SJSA1 (cell line): ENCODE measurements around the gene EFCAB10. TPM values are rescaled to one million over a fixed set of nuclear protein-coding genes. Genes with fewer than 3 reads are reported as not detected.
A peak's percentile ranks its signal among the peaks of the same experiment; 100 is the strongest.
"Not testable (repeated sequence)": the region's sequence is repeated elsewhere in the genome, so short reads cannot be mapped to it uniquely, and the experiment has no call there.

Experiments used
- DNase-seq, 2 experiments: peaks; one replicate each; pipeline ENCODE4 v3.0.0-alpha.2; 2015 to 2020; ENCODE audit warnings: low spot score in 2 of 2, low read depth in 1 of 2
- H3K27ac ChIP-seq: fragments of 250-450 bp; sonication (Bioruptor Pico); 2 replicates; pipeline ENCODE4 v1.5.1; 2020; ENCODE audit warnings: mild to moderate bottlenecking, moderate library complexity
- H3K27me3 ChIP-seq: fragments of 250-450 bp; sonication (Bioruptor Pico); replicated peaks from 2 replicates; pipeline ENCODE4 v1.5.1; 2020; ENCODE audit warnings: mild to moderate bottlenecking, moderate library complexity
- H3K36me3 ChIP-seq: fragments of 250-450 bp; sonication (Bioruptor Pico); 2 replicates; pipeline ENCODE4 v1.5.1; 2020; ENCODE audit warnings: mild to moderate bottlenecking
- H3K4me1 ChIP-seq: fragments of 250-450 bp; sonication (Bioruptor Pico); replicated peaks from 2 replicates; pipeline ENCODE4 v1.6.1; 2021; ENCODE audit warnings: mild to moderate bottlenecking
- H3K4me3 ChIP-seq: fragments of 250-450 bp; sonication (Bioruptor Pico); 2 replicates; pipeline ENCODE4 v1.5.1; 2020; ENCODE audit warnings: mild to moderate bottlenecking
- H3K9me3 ChIP-seq: fragments of 250-450 bp; sonication (Bioruptor Pico); replicated peaks from 2 replicates; pipeline ENCODE4 v1.5.1; 2020; ENCODE audit warnings: mild to moderate bottlenecking
- total RNA-seq: library from RNA; depleted of rRNA; stranded (reverse); fragments of >200 nt; shearing (Covaris generic); gene quantifications from 2 replicates; pipeline ENCODE4 v1.2.3, GENCODE V29; 2014

The EFCAB10 gene
- total RNA-seq, 1 experiment from 2014 or later = not detected

DNA sequence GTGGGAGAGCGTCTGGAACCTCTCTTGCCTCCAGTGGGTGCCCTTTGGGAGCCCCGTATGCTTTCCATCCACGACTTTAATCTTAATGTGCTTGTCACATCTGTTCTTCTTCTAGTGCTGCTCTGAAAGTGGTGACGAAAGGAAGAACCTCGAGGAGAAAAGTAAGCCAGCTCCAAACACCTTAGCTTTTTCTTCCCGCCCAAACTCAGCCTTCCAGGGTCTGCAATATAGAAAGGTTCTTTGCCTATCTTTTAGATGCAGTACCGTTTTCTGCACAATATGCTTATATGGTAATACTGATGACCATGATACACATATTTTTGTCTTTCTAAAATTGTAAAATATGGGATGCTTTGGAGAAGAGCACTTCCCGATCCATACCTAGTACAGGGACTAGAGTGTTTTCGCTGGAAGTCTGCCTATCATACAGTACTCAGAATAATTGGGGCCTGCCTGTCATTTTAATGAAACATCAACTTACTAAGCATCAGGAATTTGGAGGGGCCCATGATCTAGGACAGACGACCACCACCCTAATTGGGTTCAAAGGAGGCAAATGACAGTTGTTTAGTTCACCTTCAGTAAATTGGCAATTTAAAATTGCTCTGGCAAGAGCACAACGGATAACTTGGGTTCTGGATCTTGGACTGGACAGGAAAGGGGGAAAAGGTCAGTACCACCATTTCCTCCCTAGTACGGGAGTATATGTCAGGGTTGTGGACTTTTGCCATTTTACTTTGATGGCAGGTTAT, 48.4 kb downstream of the EFCAB10 start:
- Histone ChIP-seq H3K9me3 (no peaks in the 10 kb centered on the region), H3K27me3 (no peaks in the 10 kb centered on the region), H3K27ac (no peak overlapping the region), H3K36me3 (peaks cover 30% of the 10 kb centered on the region), H3K4me1 (peaks cover 9% of the 10 kb centered on the region), H3K4me3 (peak overlapping the region; percentile 65)
- no peak for DNase-seq

DNA sequence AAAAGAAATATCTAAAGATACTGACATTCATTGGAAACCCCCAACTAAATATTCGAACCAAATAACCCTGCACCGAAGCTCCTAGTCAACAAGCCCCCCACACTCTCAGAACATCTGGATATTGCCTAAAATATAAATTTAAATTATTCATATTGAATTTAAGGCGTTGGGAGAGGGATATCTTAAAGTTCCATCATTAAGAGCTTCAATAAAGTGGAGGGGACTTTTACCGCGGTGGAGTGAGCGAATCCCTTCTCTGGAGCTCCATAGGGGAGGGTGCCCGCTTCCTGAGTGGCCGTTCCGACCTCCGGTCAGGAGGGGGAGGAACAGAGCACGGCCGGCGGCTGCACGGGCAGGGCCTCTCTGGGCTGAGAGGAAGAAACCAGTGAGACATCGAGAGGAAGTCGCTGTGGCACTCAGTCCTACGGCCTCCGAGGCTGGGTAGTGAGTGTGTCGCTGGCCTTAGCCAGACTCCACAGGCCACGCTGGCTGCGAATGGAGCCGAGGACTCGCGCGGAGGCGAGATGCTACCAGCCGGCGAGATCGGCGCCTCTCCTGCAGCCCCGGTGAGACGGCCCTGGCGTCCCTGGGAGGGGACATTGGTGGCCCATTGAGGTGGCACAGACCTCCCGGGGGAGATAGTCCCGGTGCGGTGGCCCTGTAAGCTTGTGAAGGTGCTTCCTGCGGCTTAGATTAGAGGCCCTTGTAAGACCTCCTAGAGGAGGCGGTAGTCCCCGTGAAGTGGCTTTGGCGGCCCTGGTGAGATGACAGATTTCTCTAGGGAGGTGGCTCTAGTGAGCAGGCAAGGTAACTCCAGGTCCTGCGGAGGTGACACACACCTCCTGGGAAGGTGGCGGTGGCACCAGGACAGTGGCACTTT, 49.3 kb downstream of the EFCAB10 start, which contains the start of gene RINT1:
Gene RINT1 (plus strand): TSS at position 410 of the 880 bp plus-strand sequence. CDS start 115 bp downstream, at position 525.
- H3K27ac ChIP-seq = peak within 1 kb of the TSS; percentile 39
- peak; percentile 92 to 95 for DNase-seq
- no peaks in the 10 kb centered on the region for H3K27me3 ChIP-seq
- H3K9me3 ChIP-seq = no peaks in the 10 kb centered on the region
- peak within 1 kb of the TSS; percentile 65 for H3K4me3 ChIP-seq
- peaks cover 9% of the 10 kb centered on the region for H3K4me1 ChIP-seq
- peaks cover 23% of the 10 kb centered on the region for H3K36me3 ChIP-seq

DNA sequence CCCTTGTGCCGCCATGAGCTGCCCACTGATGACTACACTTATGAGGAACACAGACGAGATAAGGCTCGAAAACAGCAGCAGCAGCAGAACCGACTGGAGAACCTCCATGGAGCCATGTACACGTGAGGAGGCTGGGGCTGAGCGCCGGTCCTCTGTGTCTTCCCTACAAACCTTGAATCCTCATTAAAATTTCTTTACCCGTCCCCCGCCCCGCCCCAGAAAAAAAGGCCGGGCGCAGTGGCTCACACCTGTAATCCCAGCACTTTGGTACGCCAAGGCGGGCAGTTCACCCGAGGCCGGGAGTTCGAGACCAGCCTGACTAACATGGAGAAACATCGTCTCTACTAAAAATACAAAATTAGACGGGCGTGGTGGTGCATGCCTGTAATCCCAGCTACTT, 50.7 kb downstream of the EFCAB10 start:
- H3K36me3 ChIP-seq = peaks cover 16% of the 10 kb centered on the region
- H3K9me3 ChIP-seq = no peaks in the 10 kb centered on the region
- no peaks in the 10 kb centered on the region for H3K27me3 ChIP-seq
- no peak overlapping the region for H3K27ac ChIP-seq
- DNase-seq = no peak
- no peak overlapping the region for H3K4me3 ChIP-seq
- H3K4me1 ChIP-seq = peaks cover 9% of the 10 kb centered on the region

DNA sequence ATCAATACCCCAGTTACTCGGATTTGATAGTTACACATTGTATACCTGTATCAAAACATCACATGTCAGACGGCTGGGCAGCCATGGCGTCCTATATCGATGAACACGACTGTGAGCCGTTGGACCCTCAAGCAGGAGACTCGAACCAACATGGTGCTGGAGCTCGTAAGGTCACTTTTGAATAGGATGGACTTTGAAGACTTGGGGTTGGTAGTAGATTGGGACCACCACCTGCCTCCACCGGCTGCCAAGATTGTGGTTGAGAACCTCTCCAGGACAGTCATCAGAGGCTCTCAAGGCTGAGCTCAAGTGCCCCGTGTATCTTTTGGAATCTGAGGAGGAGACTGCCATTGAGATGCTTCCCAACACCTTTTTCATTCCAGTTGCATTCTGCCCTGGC, 51.2 kb downstream of the EFCAB10 start:
- H3K4me3 ChIP-seq = no peak overlapping the region
- H3K9me3 ChIP-seq = no peaks in the 10 kb centered on the region
- H3K4me1 ChIP-seq = peaks cover 9% of the 10 kb centered on the region
- no peak overlapping the region for H3K27ac ChIP-seq
- DNase-seq = no peak
- peaks cover 16% of the 10 kb centered on the region for H3K36me3 ChIP-seq
- no peaks in the 10 kb centered on the region for H3K27me3 ChIP-seq

DNA sequence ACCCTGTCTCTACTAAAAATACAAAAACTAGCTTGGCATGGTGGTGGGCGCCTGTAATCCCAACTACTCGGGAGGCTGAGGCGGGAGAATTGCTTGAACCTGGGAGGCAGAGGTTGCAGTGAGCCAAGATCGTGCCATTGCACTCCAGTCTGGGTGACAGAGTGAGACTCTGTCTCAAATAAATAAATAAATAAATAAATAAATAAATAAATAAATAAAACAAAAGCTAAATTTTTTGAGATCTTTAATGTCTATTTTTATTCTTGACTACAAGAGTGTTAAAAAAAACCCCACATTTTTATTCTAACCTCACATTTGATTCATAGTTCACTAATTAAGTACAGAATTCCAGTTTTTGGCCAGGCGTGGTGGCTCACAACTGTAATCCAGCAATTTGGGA, 53.6 kb downstream of the EFCAB10 start:
- not testable (repeated sequence) for H3K9me3 ChIP-seq, H3K27ac ChIP-seq, H3K36me3 ChIP-seq, H3K27me3 ChIP-seq, H3K4me1 ChIP-seq, H3K4me3 ChIP-seq, DNase-seq

DNA sequence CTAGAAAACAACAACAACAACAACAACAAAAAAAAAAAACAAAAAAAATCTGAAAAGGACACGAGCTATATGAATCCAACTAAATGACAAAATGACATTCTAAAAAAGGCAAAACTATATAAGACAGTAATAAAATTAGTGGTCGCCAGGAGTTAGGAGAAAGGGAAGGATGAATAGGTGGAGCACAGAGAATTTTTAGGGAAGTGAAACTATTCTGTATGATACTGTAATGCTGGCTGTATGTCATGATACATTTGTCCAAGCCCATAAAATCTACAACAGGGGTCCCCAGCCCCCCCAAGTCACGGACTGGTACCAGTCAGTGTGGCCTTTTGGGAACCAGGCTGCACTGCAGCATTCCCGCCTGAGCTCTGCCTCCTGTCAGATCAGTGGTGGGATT, 56.5 kb downstream of the EFCAB10 start:
- no peak for DNase-seq
- no peak overlapping the region for H3K4me3 ChIP-seq
- no peaks in the 10 kb centered on the region for H3K27me3 ChIP-seq
- peaks cover 9% of the 10 kb centered on the region for H3K36me3 ChIP-seq
- no peaks in the 10 kb centered on the region for H3K9me3 ChIP-seq
- peaks cover 10% of the 10 kb centered on the region for H3K4me1 ChIP-seq
- no peak overlapping the region for H3K27ac ChIP-seq

DNA sequence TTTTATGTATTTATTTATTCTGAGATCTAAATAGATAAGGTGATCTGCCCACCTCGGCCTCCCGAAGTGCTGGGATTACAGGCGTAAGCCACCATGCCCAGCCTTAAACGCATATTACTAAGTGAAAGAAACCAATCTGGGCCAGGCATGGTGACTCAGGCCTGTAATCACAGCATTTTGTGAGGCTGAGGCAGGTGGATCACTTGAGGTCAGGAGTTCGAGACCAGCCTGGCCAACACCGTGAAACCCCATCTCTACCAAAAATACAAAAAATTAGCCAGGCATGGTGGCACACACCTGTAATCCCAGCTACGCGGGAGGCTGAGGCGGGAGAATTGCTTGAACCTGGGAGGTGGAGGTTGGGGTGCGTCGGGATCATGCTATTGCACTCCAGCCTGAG, 56.9 kb downstream of the EFCAB10 start:
- peaks cover 14% of the 10 kb centered on the region for H3K36me3 ChIP-seq
- not testable (repeated sequence) for H3K27ac ChIP-seq, H3K27me3 ChIP-seq, H3K4me3 ChIP-seq, DNase-seq, H3K9me3 ChIP-seq
- H3K4me1 ChIP-seq = peaks cover 10% of the 10 kb centered on the region

DNA sequence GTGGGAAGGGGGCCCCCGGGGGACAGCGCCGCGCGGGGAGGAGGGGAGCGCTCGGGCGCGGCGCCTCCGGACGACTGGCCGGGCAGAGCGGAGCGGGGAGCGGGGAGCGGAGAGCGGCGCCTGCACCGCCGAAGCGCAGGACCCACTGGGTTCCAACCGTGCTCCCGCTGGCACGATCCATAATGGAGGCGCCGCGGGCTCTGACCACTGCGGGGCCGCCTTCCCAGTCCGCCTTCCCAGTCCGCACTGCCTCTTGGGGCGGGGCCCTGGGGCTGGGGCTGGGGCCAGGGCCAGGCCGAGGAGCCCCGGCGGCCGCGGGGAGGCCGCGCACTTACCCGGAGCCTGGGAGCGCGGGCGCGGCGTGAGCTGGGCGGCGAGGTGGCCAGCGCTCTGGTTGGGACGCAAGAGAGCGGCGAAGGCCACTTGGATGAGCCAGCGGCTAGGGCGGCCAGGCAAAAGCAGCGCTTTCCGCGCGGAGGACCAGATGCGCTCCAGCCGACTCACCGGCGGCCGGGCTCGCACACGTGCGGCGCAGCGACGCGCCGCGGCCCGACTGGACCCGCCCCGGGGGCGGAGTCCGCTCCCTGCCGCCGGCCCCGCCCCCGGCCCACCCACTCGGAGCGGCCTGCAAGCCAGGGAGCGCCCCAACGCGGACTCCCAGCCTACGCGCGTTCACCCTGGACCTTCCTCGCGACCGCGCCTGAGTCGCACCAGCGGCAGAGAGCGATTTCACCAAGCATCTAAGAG, 59.4 kb downstream of the EFCAB10 start, which contains the start of gene PUS7:
Gene PUS7 (minus strand): TSS at position 555 of the 747 bp plus-strand sequence. CDS start 13,759 bp downstream, outside the sequence.
- peak within 1 kb of the TSS; percentile 71 for H3K27ac ChIP-seq
- peaks cover 22% of the 10 kb centered on the region for H3K36me3 ChIP-seq
- H3K27me3 ChIP-seq = no peaks in the 10 kb centered on the region
- peak; percentile 87 to 93 for DNase-seq
- peaks cover 10% of the 10 kb centered on the region for H3K4me1 ChIP-seq
- H3K9me3 ChIP-seq = no peaks in the 10 kb centered on the region
- peak within 1 kb of the TSS; percentile 78 for H3K4me3 ChIP-seq

DNA sequence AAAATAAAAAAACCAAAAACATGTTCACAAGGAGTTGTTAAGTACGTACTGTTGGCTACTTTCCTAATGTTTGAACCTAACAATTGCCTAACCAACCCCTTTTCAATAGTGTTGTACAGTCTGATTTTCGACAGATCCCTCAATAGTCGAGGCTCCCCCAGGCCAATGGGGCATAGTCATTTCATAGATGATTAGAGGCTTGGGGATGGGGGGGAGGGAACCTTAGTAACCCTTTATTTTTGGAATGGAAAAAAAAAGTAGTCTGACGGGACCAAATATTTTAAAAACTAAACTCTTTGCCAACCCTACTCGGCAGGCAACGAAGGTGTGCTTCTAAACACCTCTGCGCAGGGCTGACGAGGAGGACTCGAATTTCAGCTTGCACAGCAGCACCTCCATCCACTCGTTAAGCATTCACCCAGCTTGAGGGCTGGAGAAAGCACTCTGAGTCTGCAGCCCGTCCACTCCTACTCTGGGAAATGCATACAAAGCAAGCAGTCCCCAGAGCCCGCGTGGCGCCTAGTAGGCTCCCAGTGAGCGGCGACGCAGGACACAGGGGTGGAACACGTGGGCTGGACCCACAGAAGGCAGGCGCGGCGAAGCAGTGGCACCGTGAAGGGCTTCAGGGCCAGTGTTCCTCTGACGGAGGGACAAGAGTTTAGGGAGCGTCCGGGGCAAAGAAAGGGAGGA, 60.1 kb downstream of the EFCAB10 start:
- DNase-seq = peak; percentile 74 to 80
- Histone ChIP-seq H3K9me3 (no peaks in the 10 kb centered on the region), H3K27ac (peak overlapping the region; percentile 71), H3K27me3 (no peaks in the 10 kb centered on the region), H3K4me1 (peaks cover 10% of the 10 kb centered on the region), H3K4me3 (peak overlapping the region; percentile 78), H3K36me3 (peaks cover 23% of the 10 kb centered on the region)

DNA sequence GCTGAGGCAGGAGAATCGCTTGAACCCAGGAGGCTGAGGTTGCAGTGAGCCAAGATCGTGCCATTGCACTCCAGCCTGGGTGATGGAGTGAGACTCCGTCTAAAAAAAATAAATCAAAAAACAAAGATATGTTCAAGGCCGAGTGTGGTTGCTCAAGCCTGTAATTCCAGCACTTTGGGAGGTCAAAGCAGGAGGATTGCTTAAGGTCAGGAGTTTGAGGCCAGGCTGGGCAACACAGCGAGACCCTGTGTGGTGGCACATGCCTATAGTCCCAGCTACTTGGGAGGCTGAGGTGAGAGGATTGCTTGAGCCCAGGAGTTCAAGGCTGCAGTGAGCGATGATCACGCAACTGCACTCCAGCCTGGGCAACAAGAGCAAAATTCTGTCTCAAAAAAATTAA, 60.7 kb downstream of the EFCAB10 start:
- peaks cover 23% of the 10 kb centered on the region for H3K36me3 ChIP-seq
- not testable (repeated sequence) for H3K4me3 ChIP-seq, H3K27me3 ChIP-seq, DNase-seq, H3K27ac ChIP-seq, H3K9me3 ChIP-seq
- H3K4me1 ChIP-seq = peaks cover 10% of the 10 kb centered on the region

DNA sequence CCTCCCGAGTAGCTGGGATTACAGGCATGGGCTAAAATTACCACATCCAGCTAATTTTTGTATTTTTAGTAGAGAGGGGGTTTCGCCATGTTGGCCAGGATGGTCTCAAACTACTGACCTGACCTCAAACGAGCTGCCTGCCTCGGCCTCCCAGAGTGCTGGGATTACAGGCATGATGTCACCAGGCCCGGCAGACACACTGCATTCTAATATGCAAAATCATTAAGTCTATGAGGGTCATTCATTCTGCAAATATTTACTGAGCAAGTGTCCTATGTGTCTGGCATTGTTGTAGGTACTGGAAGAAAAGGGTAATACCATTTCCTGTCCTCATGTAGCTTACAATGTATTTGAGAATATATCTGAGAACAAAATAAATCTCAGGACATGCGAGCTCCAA, 61.9 kb downstream of the EFCAB10 start:
- no peak for DNase-seq
- peaks cover 16% of the 10 kb centered on the region for H3K4me1 ChIP-seq
- no peak overlapping the region for H3K27ac ChIP-seq
- no peak overlapping the region for H3K4me3 ChIP-seq
- peaks cover 23% of the 10 kb centered on the region for H3K36me3 ChIP-seq
- H3K27me3 ChIP-seq = no peaks in the 10 kb centered on the region
- H3K9me3 ChIP-seq = no peaks in the 10 kb centered on the region

DNA sequence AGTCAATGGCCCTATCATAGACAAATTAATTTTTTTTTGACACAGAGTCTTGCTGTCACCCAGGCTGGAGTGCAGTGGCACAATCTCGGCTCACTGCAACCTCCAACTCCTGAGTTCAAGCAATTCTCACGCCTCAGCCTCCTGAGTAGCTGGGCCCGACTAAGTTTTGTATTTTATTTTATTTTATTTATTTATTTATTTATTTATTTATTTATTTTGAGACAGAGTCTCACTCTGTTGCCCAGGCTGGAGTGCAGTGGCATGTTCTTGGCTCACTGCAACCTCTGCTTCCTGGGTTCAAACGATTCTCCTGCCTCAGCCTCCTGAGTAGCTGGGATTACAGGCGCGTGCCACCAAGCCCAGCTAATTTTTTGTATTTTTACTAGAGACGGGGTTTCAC, 65.7 kb downstream of the EFCAB10 start:
- not testable (repeated sequence) for H3K4me3 ChIP-seq, H3K9me3 ChIP-seq, H3K4me1 ChIP-seq, H3K27ac ChIP-seq, H3K27me3 ChIP-seq
- peaks cover 23% of the 10 kb centered on the region for H3K36me3 ChIP-seq
- DNase-seq = peak in 1 of 2 experiments; percentile 10
